GM12878 (cell line): ENCODE measurements around the gene PRAMEF25. TPM values are rescaled to one million over a fixed set of nuclear protein-coding genes. Genes with fewer than 3 reads are reported as not detected.

Experiments used
- polyA plus RNA-seq, 11 experiments: library from polyadenylated mRNA; depleted of rRNA in 4 of 11; unstranded in 6 of 11; stranded (reverse) in 5 of 11; fragments of >200 nt; fragmentation: Nextera tagmentation in 4 of 11; fragmentation: Illumina TruSeq in 1 of 11; extraction: Ambion mirVana in 4 of 11; extraction: Trizol in 1 of 11; gene quantifications; 1 replicate in 1 of 11; 2 replicates in 10 of 11; pipeline versions ENCODE4 v1.2.1 to v1.2.3, GENCODE V29; 2011 to 2016; ENCODE audit warnings: inconsistent platforms in 2 of 11, missing spikeins in 2 of 11, low read depth in 1 of 11
- total RNA-seq, 4 experiments: library from RNA; depleted of rRNA in 3 of 4; stranded (reverse); fragments of >200 nt in 3 of 4; fragmentation: Illumina TruSeq in 1 of 4; extraction: Trizol in 1 of 4; gene quantifications; 2 replicates each; pipeline versions ENCODE4 v1.2.1 to v1.2.3, GENCODE V29; 2013 to 2021

PRAMEF25 gene
- total and polyA plus RNA-seq, 10 of the 15 experiments (the other 5 are each of a cell fraction or from before 2014, with no cell fraction given) = not detected

Other genes with a start within 250 kb of the PRAMEF25 start
Only the 7 nearest of the 19 such genes appear.
- not detected in 2 replicates for gene PRAMEF6, start 123.2 kb upstream of the PRAMEF25 start, total RNA-seq (2014; rRNA removed)
- not detected in 2 replicates for gene PRAMEF6, start 123.2 kb upstream of the PRAMEF25 start, total RNA-seq (2014; rRNA removed; fragmentation: Illumina TruSeq; extraction: Trizol)
- gene PRAMEF6, start 123.2 kb upstream of the PRAMEF25 start, total RNA-seq (2021) = not detected in 2 replicates
- gene PRAMEF6, start 123.2 kb upstream of the PRAMEF25 start, polyA plus RNA-seq (2011; rRNA removed) = not detected in 2 replicates
- not detected in 2 replicates for gene PRAMEF6, start 123.2 kb upstream of the PRAMEF25 start, polyA plus RNA-seq (2014; fragmentation: Illumina TruSeq; extraction: Trizol)
- under 1 TPM in 1 of 2 experiments, not detected in 1; 0.04 TPM for gene PRAMEF6, start 123.2 kb upstream of the PRAMEF25 start, polyA plus RNA-seq (2014; fragmentation: Nextera tagmentation; extraction: Ambion mirVana)
- not detected in 2 replicates for gene PRAMEF6, start 123.2 kb upstream of the PRAMEF25 start, polyA plus RNA-seq (2014; rRNA removed)
- gene PRAMEF6, start 123.2 kb upstream of the PRAMEF25 start, polyA plus RNA-seq (2016; fragmentation: Nextera tagmentation; extraction: Ambion mirVana) = not detected
- gene PRAMEF27, start 14.2 kb upstream of the PRAMEF25 start, total RNA-seq (2014; rRNA removed) = not detected in 2 replicates
- not detected in 2 replicates for gene PRAMEF27, start 14.2 kb upstream of the PRAMEF25 start, total RNA-seq (2014; rRNA removed; fragmentation: Illumina TruSeq; extraction: Trizol)
- not detected in 2 replicates for gene PRAMEF27, start 14.2 kb upstream of the PRAMEF25 start, total RNA-seq (2021)
- gene PRAMEF27, start 14.2 kb upstream of the PRAMEF25 start, polyA plus RNA-seq (2011; rRNA removed) = not detected in 2 replicates
- gene PRAMEF27, start 14.2 kb upstream of the PRAMEF25 start, polyA plus RNA-seq (2014; fragmentation: Illumina TruSeq; extraction: Trizol) = not detected in 2 replicates
- not detected for gene PRAMEF27, start 14.2 kb upstream of the PRAMEF25 start, polyA plus RNA-seq (2014; fragmentation: Nextera tagmentation; extraction: Ambion mirVana)
- gene PRAMEF27, start 14.2 kb upstream of the PRAMEF25 start, polyA plus RNA-seq (2014; rRNA removed) = not detected in 2 replicates
- gene PRAMEF27, start 14.2 kb upstream of the PRAMEF25 start, polyA plus RNA-seq (2016; fragmentation: Nextera tagmentation; extraction: Ambion mirVana) = not detected
- gene HNRNPCL3, start 10.0 kb upstream of the PRAMEF25 start, total RNA-seq (2014; rRNA removed) = not detected in 2 replicates
- gene HNRNPCL3, start 10.0 kb upstream of the PRAMEF25 start, total RNA-seq (2014; rRNA removed; fragmentation: Illumina TruSeq; extraction: Trizol) = not detected in 2 replicates
- not detected in 2 replicates for gene HNRNPCL3, start 10.0 kb upstream of the PRAMEF25 start, total RNA-seq (2021)
- not detected in 2 replicates for gene HNRNPCL3, start 10.0 kb upstream of the PRAMEF25 start, polyA plus RNA-seq (2011; rRNA removed)
- gene HNRNPCL3, start 10.0 kb upstream of the PRAMEF25 start, polyA plus RNA-seq (2014; fragmentation: Illumina TruSeq; extraction: Trizol) = not detected in 2 replicates
- not detected for gene HNRNPCL3, start 10.0 kb upstream of the PRAMEF25 start, polyA plus RNA-seq (2014; fragmentation: Nextera tagmentation; extraction: Ambion mirVana)
- not detected in 2 replicates for gene HNRNPCL3, start 10.0 kb upstream of the PRAMEF25 start, polyA plus RNA-seq (2014; rRNA removed)
- not detected for gene HNRNPCL3, start 10.0 kb upstream of the PRAMEF25 start, polyA plus RNA-seq (2016; fragmentation: Nextera tagmentation; extraction: Ambion mirVana)
- not detected in 2 replicates for gene HNRNPCL2, start 46.1 kb downstream of the PRAMEF25 start, total RNA-seq (2014; rRNA removed)
- not detected in 2 replicates for gene HNRNPCL2, start 46.1 kb downstream of the PRAMEF25 start, total RNA-seq (2014; rRNA removed; fragmentation: Illumina TruSeq; extraction: Trizol)
- not detected in 2 replicates for gene HNRNPCL2, start 46.1 kb downstream of the PRAMEF25 start, total RNA-seq (2021)
- not detected in 2 replicates for gene HNRNPCL2, start 46.1 kb downstream of the PRAMEF25 start, polyA plus RNA-seq (2011; rRNA removed)
- gene HNRNPCL2, start 46.1 kb downstream of the PRAMEF25 start, polyA plus RNA-seq (2014; fragmentation: Illumina TruSeq; extraction: Trizol) = not detected in 2 replicates
- gene HNRNPCL2, start 46.1 kb downstream of the PRAMEF25 start, polyA plus RNA-seq (2014; fragmentation: Nextera tagmentation; extraction: Ambion mirVana) = not detected
- gene HNRNPCL2, start 46.1 kb downstream of the PRAMEF25 start, polyA plus RNA-seq (2014; rRNA removed) = not detected in 2 replicates
- gene HNRNPCL2, start 46.1 kb downstream of the PRAMEF25 start, polyA plus RNA-seq (2016; fragmentation: Nextera tagmentation; extraction: Ambion mirVana) = not detected
- gene PRAMEF26, start 85.2 kb downstream of the PRAMEF25 start, total RNA-seq (2014; rRNA removed) = not detected in 2 replicates
- not detected in 2 replicates for gene PRAMEF26, start 85.2 kb downstream of the PRAMEF25 start, total RNA-seq (2014; rRNA removed; fragmentation: Illumina TruSeq; extraction: Trizol)
- not detected in 2 replicates for gene PRAMEF26, start 85.2 kb downstream of the PRAMEF25 start, total RNA-seq (2021)
- not detected in 2 replicates for gene PRAMEF26, start 85.2 kb downstream of the PRAMEF25 start, polyA plus RNA-seq (2011; rRNA removed)
- gene PRAMEF26, start 85.2 kb downstream of the PRAMEF25 start, polyA plus RNA-seq (2014; fragmentation: Illumina TruSeq; extraction: Trizol) = not detected in 2 replicates
- gene PRAMEF26, start 85.2 kb downstream of the PRAMEF25 start, polyA plus RNA-seq (2014; fragmentation: Nextera tagmentation; extraction: Ambion mirVana) = not detected
- not detected in 2 replicates for gene PRAMEF26, start 85.2 kb downstream of the PRAMEF25 start, polyA plus RNA-seq (2014; rRNA removed)
- not detected for gene PRAMEF26, start 85.2 kb downstream of the PRAMEF25 start, polyA plus RNA-seq (2016; fragmentation: Nextera tagmentation; extraction: Ambion mirVana)
- gene HNRNPCL4, start 94.9 kb downstream of the PRAMEF25 start, total RNA-seq (2014; rRNA removed) = not detected in 2 replicates
- not detected in 2 replicates for gene HNRNPCL4, start 94.9 kb downstream of the PRAMEF25 start, total RNA-seq (2014; rRNA removed; fragmentation: Illumina TruSeq; extraction: Trizol)
- gene HNRNPCL4, start 94.9 kb downstream of the PRAMEF25 start, total RNA-seq (2021) = not detected in 2 replicates
- 0.08 TPM in 1 of 2 replicates, not detected in the other for gene HNRNPCL4, start 94.9 kb downstream of the PRAMEF25 start, polyA plus RNA-seq (2011; rRNA removed)
- not detected in 2 replicates for gene HNRNPCL4, start 94.9 kb downstream of the PRAMEF25 start, polyA plus RNA-seq (2014; fragmentation: Illumina TruSeq; extraction: Trizol)
- not detected for gene HNRNPCL4, start 94.9 kb downstream of the PRAMEF25 start, polyA plus RNA-seq (2014; fragmentation: Nextera tagmentation; extraction: Ambion mirVana)
- not detected in 2 replicates for gene HNRNPCL4, start 94.9 kb downstream of the PRAMEF25 start, polyA plus RNA-seq (2014; rRNA removed)
- gene HNRNPCL4, start 94.9 kb downstream of the PRAMEF25 start, polyA plus RNA-seq (2016; fragmentation: Nextera tagmentation; extraction: Ambion mirVana) = not detected
- gene PRAMEF9, start 101.1 kb downstream of the PRAMEF25 start, total RNA-seq (2014; rRNA removed) = not detected in 2 replicates
- gene PRAMEF9, start 101.1 kb downstream of the PRAMEF25 start, total RNA-seq (2014; rRNA removed; fragmentation: Illumina TruSeq; extraction: Trizol) = not detected in 2 replicates
- gene PRAMEF9, start 101.1 kb downstream of the PRAMEF25 start, total RNA-seq (2021) = not detected in 2 replicates
- not detected in 2 replicates for gene PRAMEF9, start 101.1 kb downstream of the PRAMEF25 start, polyA plus RNA-seq (2011; rRNA removed)
- not detected in 2 replicates for gene PRAMEF9, start 101.1 kb downstream of the PRAMEF25 start, polyA plus RNA-seq (2014; fragmentation: Illumina TruSeq; extraction: Trizol)
- gene PRAMEF9, start 101.1 kb downstream of the PRAMEF25 start, polyA plus RNA-seq (2014; fragmentation: Nextera tagmentation; extraction: Ambion mirVana) = not detected
- not detected in 2 replicates for gene PRAMEF9, start 101.1 kb downstream of the PRAMEF25 start, polyA plus RNA-seq (2014; rRNA removed)
- gene PRAMEF9, start 101.1 kb downstream of the PRAMEF25 start, polyA plus RNA-seq (2016; fragmentation: Nextera tagmentation; extraction: Ambion mirVana) = not detected